ENCODE data around the gene MEGF6. TPM values are rescaled to one million over a fixed set of nuclear protein-coding genes. Genes with fewer than 3 reads are reported as not detected.
A peak's percentile ranks its signal among the peaks of the same experiment; 100 is the strongest.

MEGF6 gene
- total RNA-seq, 6 experiments from 2014 or later = 2.2 to 9.6 (median 4.4) TPM

GRCh38 chr1:3530926-3531818 is 80.1 kb downstream of the MEGF6 start:
- no peaks in the 10 kb centered on the region for H3K36me3 ChIP-seq
- H3K4me1 ChIP-seq = peaks cover 0 to 23% (median 5%) of the 10 kb centered on the region in 4 donors
- intact Hi-C loops (cut with DNase I) = no loop called here
- H3K9me3 ChIP-seq = no peaks in the 10 kb centered on the region
- ATAC-seq = peak; percentile 75 to 82 (median 76)
- no peaks in the 10 kb centered on the region for H3K27me3 ChIP-seq
- TF ChIP-seq CTCF (IDR thresholded peaks at IDR 0.05) (no peak), POLR2A (IDR thresholded peaks at IDR 0.05) (peak; percentile 83)
- peak overlapping the region; percentile 60 to 74 (median 69) for H3K4me3 ChIP-seq
- peak; percentile 79 to 87 (median 81) for DNase-seq
- WGBS (ENCODE audit: insufficient coverage, low coverage, low lambda C conversion rate, missing lambda C conversion rate) = 0% methylated on average over 5 of the region's 96 CpGs
- peak overlapping the region; percentile 65 to 67 (median 66) for H3K27ac ChIP-seq

- no peak for TF ChIP-seq POLR2A (IDR thresholded peaks at IDR 0.05)
- TF ChIP-seq CTCF (IDR thresholded peaks at IDR 0.05) = peak in 1 of 4 donors; percentile 13
- Histone ChIP-seq H3K27me3 (no peaks in the 10 kb centered on the region), H3K9me3 (no peaks in the 10 kb centered on the region), H3K4me1 (peaks cover 0 to 23% (median 5%) of the 10 kb centered on the region in 4 donors), H3K4me3 (peak overlapping the region; percentile 60 to 74 (median 69)), H3K27ac (peak overlapping the region; percentile 65 to 67 (median 66)), H3K36me3 (no peaks in the 10 kb centered on the region)
- intact Hi-C loops (cut with DNase I) = no loop called here
- DNase-seq (peak in 1 of 3 donors; percentile 58), ATAC-seq (peak in 3 of 4 donors; percentile 10 to 26 (median 19))
- 22% methylated on average over 8 of the region's 32 CpGs for whole genome bisulfite sequencing (ENCODE audit: insufficient coverage, low coverage, low lambda C conversion rate, missing lambda C conversion rate)
Observed at GRCh38 chr1:3530086-3530925, 81.0 kb downstream of the MEGF6 start.

- intact Hi-C loops (cut with DNase I) = no loop called here
- Histone ChIP-seq H3K27ac (no peak overlapping the region), H3K9me3 (no peaks in the 10 kb centered on the region), H3K36me3 (no peaks in the 10 kb centered on the region), H3K4me1 (peaks cover 0 to 23% (median 5%) of the 10 kb centered on the region in 4 donors), H3K27me3 (no peaks in the 10 kb centered on the region), H3K4me3 (no peak overlapping the region)
- TF ChIP-seq POLR2A (IDR thresholded peaks at IDR 0.05) = no peak
- no peak for TF ChIP-seq CTCF (IDR thresholded peaks at IDR 0.05)
- DNase-seq = peak; percentile 81 to 90 (median 89)
- WGBS (ENCODE audit: insufficient coverage, low coverage, low lambda C conversion rate, missing lambda C conversion rate) = no CpG with 5 or more reads among the region's 17 CpGs
- ATAC-seq = peak; percentile 84 to 90 (median 88)
Observed at GRCh38 chr1:3529099-3529729, 82.1 kb downstream of the MEGF6 start.

GRCh38 chr1:3527774-3528173 is 83.5 kb downstream of the MEGF6 start:
- intact Hi-C loops (cut with DNase I) = no loop called here
- DNase-seq = no peak
- TF ChIP-seq CTCF (IDR thresholded peaks at IDR 0.05) (no peak), POLR2A (IDR thresholded peaks at IDR 0.05) (no peak)
- no peaks in the 10 kb centered on the region for H3K36me3 ChIP-seq
- no peak overlapping the region for H3K27ac ChIP-seq
- no peak overlapping the region for H3K4me3 ChIP-seq
- 75% methylated on average over 4 of the region's 12 CpGs for WGBS (ENCODE audit: insufficient coverage, low coverage, low lambda C conversion rate, missing lambda C conversion rate)
- H3K4me1 ChIP-seq = peaks cover 0 to 23% (median 5%) of the 10 kb centered on the region in 4 donors
- ATAC-seq = no peak
- H3K9me3 ChIP-seq = no peaks in the 10 kb centered on the region
- H3K27me3 ChIP-seq = no peaks in the 10 kb centered on the region

Measured in right lobe of liver (tissue), 6 donors.